HepG2 (cell line): ENCODE data around the gene SMARCC1. TPM values are rescaled to one million over a fixed set of nuclear protein-coding genes. Genes with fewer than 3 reads are reported as not detected.

ENCODE experiments used
- ATAC-seq: fragments of 200-7000 bp; cut with Tn5 transposase; 3 replicates; pipeline ENCODE4 v1.9.1; 2020; ENCODE audit warnings: mild to moderate bottlenecking, moderate library complexity
- BruUV-seq: library from RNA; stranded (reverse); fragments of 400-500 nt; replicated peaks from 2 replicates; lab custom pipeline; 2021; lab: Mats Ljungman, UMichigan
- CTCF ChIA-PET: fragments of 300-600 bp; formaldehyde crosslinking; extraction: SDS; loops from one replicate; lab custom pipeline; 2021; ENCODE audit warnings: low total read pairs, inconsistent platforms, low intra/inter-chr PET ratio; lab: Yijun Ruan, JAX
- POLR2A ChIA-PET: fragments of 350-600 bp; sonication (Branson Sonifier 250); formaldehyde crosslinking; loops from one replicate; lab custom pipeline; 2020; ENCODE audit warnings: antibody characterized with exemption, inconsistent platforms; lab: Yijun Ruan, JAX
- DNase-seq: peaks from one replicate; pipeline ENCODE4 v3.0.0-alpha.2; 2015; ENCODE audit warnings: low spot score
- FAIRE-seq: peaks from 3 replicates; lab custom pipeline; 2011; peaks lifted over from hg19 to GRCh38; lab: Jason Lieb, UNC
- H2AFZ ChIP-seq: one replicate; pipeline ENCODE4 v1.6.1; 2011; ENCODE audit warnings: low read length, inconsistent platforms
- H3K27ac ChIP-seq: fragments of 300-600 bp; 3 replicates; pipeline ENCODE4 v1.8.0; 2011; ENCODE audit warnings: mixed run types, mild to moderate bottlenecking, mixed read lengths, low read length, inconsistent platforms; ENCODE audit not compliant: insufficient read depth; ENCODE audit errors: extremely low read length
- H3K27me3 ChIP-seq, 2 experiments: fragments of 200-600 bp in 1 of 2; 2 replicates in 1 of 2; 3 replicates in 1 of 2; pipeline versions ENCODE4 v1.6.0 to v1.8.0; 2011; ENCODE audit warnings: low read length in 2 of 2, mild to moderate bottlenecking in 2 of 2, moderate library complexity in 2 of 2, inconsistent platforms in 1 of 2; ENCODE audit not compliant: insufficient read depth in 2 of 2, control insufficient read depth in 1 of 2
- H3K36me3 ChIP-seq, 2 experiments: fragments of 200-600 bp in 1 of 2; replicated peaks in 1 of 2; 2 replicates in 1 of 2; 3 replicates in 1 of 2; pipeline versions ENCODE4 v1.5.1 to v1.8.0; 2011; ENCODE audit warnings: low read length in 2 of 2, inconsistent platforms in 1 of 2; ENCODE audit not compliant: insufficient read depth in 2 of 2, control insufficient read depth in 1 of 2
- H3K4me1 ChIP-seq: 2 replicates; pipeline ENCODE4 v1.5.1; 2012; ENCODE audit warnings: low read length, inconsistent platforms; ENCODE audit not compliant: insufficient read depth
- H3K4me2 ChIP-seq: 2 replicates; pipeline ENCODE4 v1.6.0; 2011; ENCODE audit warnings: low read depth, low read length, inconsistent platforms
- H3K4me3 ChIP-seq, 3 experiments: fragments of 200-600 bp in 1 of 3; sonication (generic), shearing (Covaris generic) in 1 of 3; replicated peaks in 1 of 3; 2 replicates each; pipeline ENCODE4 v1.5.1; 2011 to 2016; ENCODE audit warnings: low read length in 3 of 3, inconsistent platforms in 2 of 3, low read depth in 2 of 3, mild to moderate bottlenecking in 2 of 3, control low read depth in 1 of 3, mixed read lengths in 1 of 3; ENCODE audit not compliant: insufficient read depth in 1 of 3
- H3K79me2 ChIP-seq: one replicate; pipeline ENCODE4 v1.6.1; 2011; ENCODE audit warnings: low read length, inconsistent platforms; ENCODE audit not compliant: insufficient read depth
- H3K9ac ChIP-seq: 2 replicates; pipeline ENCODE4 v1.6.0; 2011; ENCODE audit warnings: mild to moderate bottlenecking, low read depth, low read length, inconsistent platforms; ENCODE audit not compliant: insufficient read depth
- H3K9me3 ChIP-seq: 2 replicates; pipeline ENCODE4 v1.5.1; 2012; ENCODE audit warnings: mild to moderate bottlenecking, low read length
- H4K20me1 ChIP-seq: 2 replicates; pipeline ENCODE4 v1.6.0; 2011; ENCODE audit warnings: inconsistent platforms, mild to moderate bottlenecking, low read length, moderate library complexity; ENCODE audit not compliant: insufficient read depth
- NFRKB ChIP-seq: fragments of 450-650 bp; IDR thresholded peaks from 2 replicates; pipeline ENCODE4 v1.6.1; 2017
- POLR2AphosphoS5 ChIP-seq: IDR thresholded peaks from 2 replicates; pipeline ENCODE4 v1.6.1; 2012; ENCODE audit warnings: low read depth, low read length
- RBM39 ChIP-seq: fragments of 200-400 bp; formaldehyde crosslinking; IDR thresholded peaks from one replicate; pipeline ENCODE4 v1.6.1; 2018; ENCODE audit warnings: antibody characterized with exemption, mild to moderate bottlenecking, low read depth, low read length; ENCODE audit not compliant: poor library complexity, severe bottlenecking
- RELA ChIP-seq: sonication (generic); formaldehyde crosslinking; IDR thresholded peaks from 2 replicates; pipeline ENCODE4 v1.4.0; 2020; ENCODE audit warnings: missing genetic modification reagents
- SP4 ChIP-seq: sonication (generic); formaldehyde crosslinking; IDR thresholded peaks from 2 replicates; pipeline ENCODE4 v1.8.1; 2023; ENCODE audit warnings: mild to moderate bottlenecking, missing genetic modification reagents
- TAF15 ChIP-seq: fragments of 200-400 bp; formaldehyde crosslinking; IDR thresholded peaks from one replicate; pipeline ENCODE4 v1.6.1; 2018; ENCODE audit warnings: mild to moderate bottlenecking, low read depth, low read length; ENCODE audit not compliant: poor library complexity, severe bottlenecking
- ZFP36 ChIP-seq: fragments of 150-350 bp; IDR thresholded peaks from 2 replicates; pipeline ENCODE4 v1.6.1; 2018; ENCODE audit warnings: borderline replicate concordance, low read length, low read depth; ENCODE audit not compliant: partially characterized antibody
- ZNF260 ChIP-seq: sonication (generic); formaldehyde crosslinking; IDR thresholded peaks from 2 replicates; pipeline ENCODE4 v1.4.0; 2020; ENCODE audit warnings: missing genetic modification reagents, low read depth, mild to moderate bottlenecking, borderline replicate concordance
- ZNF343 ChIP-seq: sonication (generic); formaldehyde crosslinking; IDR thresholded peaks from 2 replicates; pipeline ENCODE4 v1.4.0; 2020; ENCODE audit warnings: mild to moderate bottlenecking, missing genetic modification reagents
- WGBS: methylation state at CpG from one replicate; pipeline ENCODE4 v1.1.6; 2017; ENCODE audit warnings: low lambda C conversion rate; 5-methylcytosine and 5-hydroxymethylcytosine counted together
- in situ Hi-C: cut with HindIII; loops from 2 replicates; pipeline ENCODE4 v1.10.0; 2017; ENCODE audit warnings: low pct_unique_long_range_greater_than_20kb; ENCODE audit not compliant: extremely low pct_ligation_motif_present
- intact Hi-C: fragments of 100-400 bp; cut with micrococcal nuclease; formaldehyde crosslinking; loops from one replicate; pipeline ENCODE4 v1.10.0; 2022; ENCODE audit not compliant: unreplicated experiment
- polyA plus RNA-seq, 8 experiments: library from polyadenylated mRNA; depleted of rRNA in 3 of 8; stranded (reverse) in 7 of 8; unstranded in 1 of 8; fragments of >200 nt; fragmentation: Illumina TruSeq in 4 of 8; extraction: Trizol in 4 of 8; gene quantifications; 2 replicates each; pipeline versions ENCODE4 v1.2.1 to v1.2.3, GENCODE V29; 2011 to 2016; ENCODE audit warnings: low read depth in 4 of 8, missing spikeins in 1 of 8, mixed read lengths in 1 of 8; ENCODE audit not compliant: insufficient read depth in 1 of 8
- total RNA-seq, 5 experiments: library from RNA; depleted of rRNA; stranded (reverse); fragments of >200 nt; fragmentation: Illumina TruSeq; extraction: Trizol; gene quantifications; 2 replicates each; pipeline ENCODE4 v1.2.3, GENCODE V29; 2016; ENCODE audit warnings: low read depth in 1 of 5
- TF ChIP-seq, protein P1 (sequence below): sonication (generic); formaldehyde crosslinking; IDR thresholded peaks from 2 replicates; pipeline ENCODE4 v1.4.0; 2020; ENCODE audit warnings: mild to moderate bottlenecking, missing genetic modification reagents
- TF ChIP-seq, protein P2 (sequence below): sonication (generic); formaldehyde crosslinking; IDR thresholded peaks from 2 replicates; pipeline ENCODE4 v1.9.0; 2021; ENCODE audit warnings: missing genetic modification reagents, borderline replicate concordance
- TF ChIP-seq, protein P3 (sequence below): sonication (generic); formaldehyde crosslinking; IDR thresholded peaks from 2 replicates; pipeline ENCODE4 v1.5.0; 2020; ENCODE audit warnings: mild to moderate bottlenecking, missing genetic modification reagents, moderate library complexity
- TF ChIP-seq, protein P4 (sequence below): IDR thresholded peaks from 2 replicates; pipeline ENCODE4 v1.6.1; 2016; ENCODE audit warnings: mild to moderate bottlenecking, missing biosample characterization, missing genetic modification reagents

The SMARCC1 gene
- total and polyA plus RNA-seq, 2 of the 13 experiments (the other 11 are each of a cell fraction or from before 2014, with no cell fraction given): 47.9 to 58.4 TPM

GRCh38 chr3:47732143-47732542, 49.5 kb downstream of the SMARCC1 start:
- Histone ChIP-seq H3K9me3 (no peaks in the 10 kb centered on the region), H2AFZ (no peak overlapping the region), H4K20me1 (0 out of 2 replicates have a peak, but pooled peaks cover 2% of the 10 kb centered on the region), H3K27me3 (no peaks in the 10 kb centered on the region), H3K36me3 (peaks cover 26 to 84% of the 10 kb centered on the region in 2 experiments), H3K4me3 (no peak overlapping the region), H3K4me1 (no peaks in the 10 kb centered on the region), H3K9ac (no peak overlapping the region), H3K4me2 (no peak overlapping the region), H3K79me2 (no peaks in the 10 kb centered on the region), H3K27ac (no peak overlapping the region)
- DNase-seq (no peak), FAIRE-seq (no peak), ATAC-seq (no peak)
- in situ Hi-C loops: no loop called here
- POLR2A ChIA-PET: no interaction called here
- BruUV-seq: TSS peak; percentile 33
- no peak for TF ChIP-seq ZFP36
- TF ChIP-seq, protein P1, sequence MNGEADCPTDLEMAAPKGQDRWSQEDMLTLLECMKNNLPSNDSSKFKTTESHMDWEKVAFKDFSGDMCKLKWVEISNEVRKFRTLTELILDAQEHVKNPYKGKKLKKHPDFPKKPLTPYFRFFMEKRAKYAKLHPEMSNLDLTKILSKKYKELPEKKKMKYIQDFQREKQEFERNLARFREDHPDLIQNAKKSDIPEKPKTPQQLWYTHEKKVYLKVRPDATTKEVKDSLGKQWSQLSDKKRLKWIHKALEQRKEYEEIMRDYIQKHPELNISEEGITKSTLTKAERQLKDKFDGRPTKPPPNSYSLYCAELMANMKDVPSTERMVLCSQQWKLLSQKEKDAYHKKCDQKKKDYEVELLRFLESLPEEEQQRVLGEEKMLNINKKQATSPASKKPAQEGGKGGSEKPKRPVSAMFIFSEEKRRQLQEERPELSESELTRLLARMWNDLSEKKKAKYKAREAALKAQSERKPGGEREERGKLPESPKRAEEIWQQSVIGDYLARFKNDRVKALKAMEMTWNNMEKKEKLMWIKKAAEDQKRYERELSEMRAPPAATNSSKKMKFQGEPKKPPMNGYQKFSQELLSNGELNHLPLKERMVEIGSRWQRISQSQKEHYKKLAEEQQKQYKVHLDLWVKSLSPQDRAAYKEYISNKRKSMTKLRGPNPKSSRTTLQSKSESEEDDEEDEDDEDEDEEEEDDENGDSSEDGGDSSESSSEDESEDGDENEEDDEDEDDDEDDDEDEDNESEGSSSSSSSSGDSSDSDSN (CRISPR knock-in tag): no peak
- TF ChIP-seq TAF15: no peak
- TF ChIP-seq, protein P2, sequence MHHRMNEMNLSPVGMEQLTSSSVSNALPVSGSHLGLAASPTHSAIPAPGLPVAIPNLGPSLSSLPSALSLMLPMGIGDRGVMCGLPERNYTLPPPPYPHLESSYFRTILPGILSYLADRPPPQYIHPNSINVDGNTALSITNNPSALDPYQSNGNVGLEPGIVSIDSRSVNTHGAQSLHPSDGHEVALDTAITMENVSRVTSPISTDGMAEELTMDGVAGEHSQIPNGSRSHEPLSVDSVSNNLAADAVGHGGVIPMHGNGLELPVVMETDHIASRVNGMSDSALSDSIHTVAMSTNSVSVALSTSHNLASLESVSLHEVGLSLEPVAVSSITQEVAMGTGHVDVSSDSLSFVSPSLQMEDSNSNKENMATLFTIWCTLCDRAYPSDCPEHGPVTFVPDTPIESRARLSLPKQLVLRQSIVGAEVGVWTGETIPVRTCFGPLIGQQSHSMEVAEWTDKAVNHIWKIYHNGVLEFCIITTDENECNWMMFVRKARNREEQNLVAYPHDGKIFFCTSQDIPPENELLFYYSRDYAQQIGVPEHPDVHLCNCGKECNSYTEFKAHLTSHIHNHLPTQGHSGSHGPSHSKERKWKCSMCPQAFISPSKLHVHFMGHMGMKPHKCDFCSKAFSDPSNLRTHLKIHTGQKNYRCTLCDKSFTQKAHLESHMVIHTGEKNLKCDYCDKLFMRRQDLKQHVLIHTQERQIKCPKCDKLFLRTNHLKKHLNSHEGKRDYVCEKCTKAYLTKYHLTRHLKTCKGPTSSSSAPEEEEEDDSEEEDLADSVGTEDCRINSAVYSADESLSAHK (CRISPR knock-in tag): no peak
- no peak for TF ChIP-seq NFRKB
- no peak for TF ChIP-seq ZNF343 (CRISPR knock-in tag)
- no peak for TF ChIP-seq POLR2AphosphoS5
- no peak for TF ChIP-seq SP4 (CRISPR knock-in tag)
- no peak for TF ChIP-seq RELA (CRISPR knock-in tag)
- no peak for TF ChIP-seq RBM39
- TF ChIP-seq, protein P3, sequence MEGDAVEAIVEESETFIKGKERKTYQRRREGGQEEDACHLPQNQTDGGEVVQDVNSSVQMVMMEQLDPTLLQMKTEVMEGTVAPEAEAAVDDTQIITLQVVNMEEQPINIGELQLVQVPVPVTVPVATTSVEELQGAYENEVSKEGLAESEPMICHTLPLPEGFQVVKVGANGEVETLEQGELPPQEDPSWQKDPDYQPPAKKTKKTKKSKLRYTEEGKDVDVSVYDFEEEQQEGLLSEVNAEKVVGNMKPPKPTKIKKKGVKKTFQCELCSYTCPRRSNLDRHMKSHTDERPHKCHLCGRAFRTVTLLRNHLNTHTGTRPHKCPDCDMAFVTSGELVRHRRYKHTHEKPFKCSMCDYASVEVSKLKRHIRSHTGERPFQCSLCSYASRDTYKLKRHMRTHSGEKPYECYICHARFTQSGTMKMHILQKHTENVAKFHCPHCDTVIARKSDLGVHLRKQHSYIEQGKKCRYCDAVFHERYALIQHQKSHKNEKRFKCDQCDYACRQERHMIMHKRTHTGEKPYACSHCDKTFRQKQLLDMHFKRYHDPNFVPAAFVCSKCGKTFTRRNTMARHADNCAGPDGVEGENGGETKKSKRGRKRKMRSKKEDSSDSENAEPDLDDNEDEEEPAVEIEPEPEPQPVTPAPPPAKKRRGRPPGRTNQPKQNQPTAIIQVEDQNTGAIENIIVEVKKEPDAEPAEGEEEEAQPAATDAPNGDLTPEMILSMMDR (CRISPR knock-in tag): no peak
- no peak for TF ChIP-seq ZNF260 (CRISPR knock-in tag)
- TF ChIP-seq, protein P4, sequence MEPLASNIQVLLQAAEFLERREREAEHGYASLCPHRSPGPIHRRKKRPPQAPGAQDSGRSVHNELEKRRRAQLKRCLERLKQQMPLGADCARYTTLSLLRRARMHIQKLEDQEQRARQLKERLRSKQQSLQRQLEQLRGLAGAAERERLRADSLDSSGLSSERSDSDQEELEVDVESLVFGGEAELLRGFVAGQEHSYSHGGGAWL (CRISPR knock-in tag): no peak
- WGBS: 87% methylated on average over 2 of the region's 2 CpGs
- CTCF ChIA-PET: no interaction called here
- intact Hi-C loops: no loop called here
